WI38 (cell line): ENCODE results near the gene GRID2.

Experiments used
- H3K4me3 ChIP-seq: 2 replicates; pipeline ENCODE4 v1.5.1; 2011; ENCODE audit warnings: low read depth, mild to moderate bottlenecking, control low read depth, low read length
- CTCF ChIP-seq: IDR thresholded peaks from 2 replicates; pipeline ENCODE4 v1.5.1; 2012; ENCODE audit warnings: low read depth, mild to moderate bottlenecking, control low read depth, low read length

GRID2 gene

GRCh38 chr4:92872604-92873003 is 568.8 kb downstream of the GRID2 start:
- H3K4me3 ChIP-seq: no peak overlapping the region

DNA sequence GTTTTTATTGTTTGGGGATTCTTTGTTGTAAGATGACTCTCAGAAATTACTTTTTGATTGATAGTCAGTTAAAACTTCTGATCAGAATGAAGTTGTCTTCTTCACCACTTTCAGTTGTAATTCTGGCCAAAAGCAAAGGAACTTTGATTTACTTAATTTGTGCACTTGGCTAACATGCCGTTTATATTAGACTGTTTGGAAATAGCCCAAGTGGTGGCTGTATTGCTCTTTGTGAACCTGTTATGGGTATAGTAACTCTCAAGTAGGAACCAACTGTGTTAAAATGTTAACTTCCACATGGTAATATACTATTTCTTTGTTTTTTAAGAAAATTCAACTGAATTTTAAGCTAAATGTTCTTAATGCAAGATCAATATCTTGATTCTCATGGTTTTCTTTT is 581.9 kb downstream of the GRID2 start:
- no peak for TF ChIP-seq CTCF
- H3K4me3 ChIP-seq: no peak overlapping the region

More at GRCh38 chr4:92872604-92873003, 568.8 kb downstream of the GRID2 start:
- no peak for TF ChIP-seq CTCF

DNA sequence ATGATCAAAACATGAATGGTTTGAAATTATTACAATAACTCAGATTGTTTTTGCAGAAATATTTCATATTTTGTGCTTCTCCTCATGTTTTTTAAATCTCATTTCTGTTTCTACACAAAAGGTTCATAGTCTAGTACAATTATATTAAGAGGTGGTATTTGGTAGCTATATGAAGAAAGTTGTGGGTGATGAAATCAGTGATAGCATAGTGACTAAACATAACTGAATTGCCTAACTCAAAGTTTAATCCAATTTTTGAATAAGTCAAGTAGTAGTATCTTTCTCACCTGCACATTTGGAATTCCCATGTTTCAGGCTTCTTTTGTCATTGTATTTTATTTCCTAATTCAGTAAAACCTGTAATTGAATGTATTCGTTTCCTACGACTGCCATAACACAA is 648.7 kb downstream of the GRID2 start:
- no peak for TF ChIP-seq CTCF
- H3K4me3 ChIP-seq: no peak overlapping the region

DNA sequence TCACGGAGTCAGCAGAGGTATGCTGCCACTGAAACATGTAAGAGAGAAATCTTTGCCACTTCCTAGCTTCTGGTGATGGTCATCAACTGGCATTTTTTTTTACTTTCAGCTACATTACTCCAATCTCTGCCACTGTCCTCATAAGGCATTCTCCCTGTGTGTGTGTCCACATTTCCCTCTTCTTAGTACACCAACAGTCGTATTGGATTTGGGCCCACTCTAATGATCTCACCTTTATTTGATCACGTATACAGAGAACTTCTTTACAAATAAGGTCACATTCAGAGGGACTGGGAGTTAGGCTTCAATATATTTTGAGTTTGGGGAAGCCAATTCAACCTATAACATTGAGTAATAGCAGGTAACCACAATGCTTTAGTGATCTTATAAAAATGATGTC is 649.1 kb downstream of the GRID2 start:
- TF ChIP-seq CTCF: no peak

GRCh38 chr4:92953462-92953861 is 649.7 kb downstream of the GRID2 start:
- TF ChIP-seq CTCF: no peak
- H3K4me3 ChIP-seq: no peak overlapping the region

More for the DNA sequence above, 649.1 kb downstream of the GRID2 start:
- H3K4me3 ChIP-seq: no peak overlapping the region

DNA sequence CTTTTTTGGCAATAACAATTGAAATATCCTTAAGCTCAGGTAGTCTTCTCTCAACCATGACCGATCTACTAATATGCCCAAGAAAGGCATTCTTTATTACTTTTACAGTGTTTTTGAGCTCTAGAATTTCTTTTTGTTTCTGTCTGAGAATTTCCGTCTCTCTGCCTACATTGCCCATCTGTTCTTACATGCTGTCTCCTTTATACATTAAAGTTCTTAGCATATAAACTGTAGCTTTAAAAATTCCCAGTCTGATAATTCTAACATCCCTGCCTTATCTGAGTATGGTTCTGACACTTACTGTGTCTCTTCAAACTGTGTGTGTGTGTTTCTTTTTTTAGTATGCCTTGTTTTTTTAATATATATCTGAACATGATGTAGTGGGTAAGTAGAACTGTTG is 658.1 kb downstream of the GRID2 start:
- TF ChIP-seq CTCF: no peak
- no peak overlapping the region for H3K4me3 ChIP-seq

- TF ChIP-seq CTCF: no peak
- no peak overlapping the region for H3K4me3 ChIP-seq
Observed at GRCh38 chr4:92962831-92963230, 659.1 kb downstream of the GRID2 start.
